ENCODE measurements around the gene SCNN1G.

The SCNN1G gene

GRCh38 chr16:23236983-23237382 lies 54.4 kb downstream of the SCNN1G start:
- H3K79me1 ChIP-seq (replicated peaks; ENCODE audit: low read length, poor library complexity, severe bottlenecking), result no peaks in the 10 kb centered on the region
- H2AK5ac ChIP-seq (ENCODE audit: low read length, severe bottlenecking), result no peak overlapping the region
- no peak overlapping the region for H4K8ac ChIP-seq (ENCODE audit: low read length)
- H2BK120ac ChIP-seq (ENCODE audit: low read depth, low read length), result no peak overlapping the region
- H3K23ac ChIP-seq (ENCODE audit: low read length in 2 of 2), result no peak overlapping the region
- no peak overlapping the region for H2AFZ ChIP-seq (ENCODE audit: low read depth, low read length)
- H3K9ac ChIP-seq (ENCODE audit: low read length), result no peak overlapping the region
- no peaks in the 10 kb centered on the region for H3K4me1 ChIP-seq (ENCODE audit: control insufficient read depth, insufficient read depth, low read depth, low read length)
- no peaks in the 10 kb centered on the region for H3K9me3 ChIP-seq (ENCODE audit: control insufficient read depth, low read length)
- no peak for DNase-seq
- H3K27me3 ChIP-seq (ENCODE audit: control insufficient read depth in 1 of 2, insufficient read depth in 1 of 2, low read length in 2 of 2), result no peaks in the 10 kb centered on the region
- H3K4ac ChIP-seq (ENCODE audit: low read depth in 1 of 2, low read length in 2 of 2), result no peak overlapping the region
- no peaks in the 10 kb centered on the region for H3K36me3 ChIP-seq (ENCODE audit: control insufficient read depth in 1 of 2, insufficient read depth in 2 of 2, low read depth in 1 of 2, low read length in 2 of 2)
- no peak overlapping the region for H3K18ac ChIP-seq (ENCODE audit: low read depth in 1 of 2, low read length in 2 of 2)
- no peak overlapping the region for H3K27ac ChIP-seq (ENCODE audit: low read length, poor library complexity, severe bottlenecking)
- no peak overlapping the region for H3K4me2 ChIP-seq (ENCODE audit: low read length, poor library complexity, severe bottlenecking)
- WGBS, result 59% methylated on average over 1 of the region's 1 CpG
- H4K91ac ChIP-seq (ENCODE audit: low read length), result no peak overlapping the region
- H3K4me3 ChIP-seq (ENCODE audit: insufficient read depth in 1 of 2, low read depth in 1 of 2, low read length in 2 of 2), result no peak overlapping the region
- H2BK15ac ChIP-seq (ENCODE audit: low read depth, poor library complexity, severe bottlenecking), result no peak overlapping the region
- no peak overlapping the region for H3K14ac ChIP-seq (ENCODE audit: low read length in 2 of 2)
- H2BK12ac ChIP-seq (ENCODE audit: low read length in 2 of 2), result no peak overlapping the region
- no peak overlapping the region for H2BK5ac ChIP-seq (ENCODE audit: low read depth, low read length, poor library complexity, severe bottlenecking)

GRCh38 chr16:23240994-23241393 lies 58.4 kb downstream of the SCNN1G start:
- Histone ChIP-seq H3K27me3 (ENCODE audit: control insufficient read depth in 1 of 2, insufficient read depth in 1 of 2, low read length in 2 of 2) (no peaks in the 10 kb centered on the region), H3K4me3 (ENCODE audit: insufficient read depth in 1 of 2, low read depth in 1 of 2, low read length in 2 of 2) (no peak overlapping the region), H3K27ac (ENCODE audit: low read length, poor library complexity, severe bottlenecking) (no peak overlapping the region), H3K14ac (ENCODE audit: low read length in 2 of 2) (no peak overlapping the region), H3K9me3 (ENCODE audit: control insufficient read depth, low read length) (no peaks in the 10 kb centered on the region), H2BK15ac (ENCODE audit: low read depth, poor library complexity, severe bottlenecking) (no peak overlapping the region), H3K79me1 (replicated peaks; ENCODE audit: low read length, poor library complexity, severe bottlenecking) (no peaks in the 10 kb centered on the region), H2AK5ac (ENCODE audit: low read length, severe bottlenecking) (no peak overlapping the region), H3K23ac (ENCODE audit: low read length in 2 of 2) (no peak overlapping the region), H2BK12ac (ENCODE audit: low read length in 2 of 2) (no peak overlapping the region), H3K4me2 (ENCODE audit: low read length, poor library complexity, severe bottlenecking) (no peak overlapping the region), H3K4ac (ENCODE audit: low read depth in 1 of 2, low read length in 2 of 2) (no peak overlapping the region), H3K36me3 (ENCODE audit: control insufficient read depth in 1 of 2, insufficient read depth in 2 of 2, low read depth in 1 of 2, low read length in 2 of 2) (no peaks in the 10 kb centered on the region), H2BK5ac (ENCODE audit: low read depth, low read length, poor library complexity, severe bottlenecking) (no peak overlapping the region), H3K18ac (ENCODE audit: low read depth in 1 of 2, low read length in 2 of 2) (no peak overlapping the region), H2AFZ (ENCODE audit: low read depth, low read length) (no peak overlapping the region), H3K9ac (ENCODE audit: low read length) (no peak overlapping the region), H3K4me1 (ENCODE audit: control insufficient read depth, insufficient read depth, low read depth, low read length) (no peaks in the 10 kb centered on the region), H4K91ac (ENCODE audit: low read length) (no peak overlapping the region), H2BK120ac (ENCODE audit: low read depth, low read length) (no peak overlapping the region), H4K8ac (ENCODE audit: low read length) (no peak overlapping the region)
- DNase-seq, result no peak
- 67% methylated on average over 1 of the region's 1 CpG for WGBS

GRCh38 chr16:23244122-23244521 lies 61.6 kb downstream of the SCNN1G start:
- no peak overlapping the region for H2AFZ ChIP-seq (ENCODE audit: low read depth, low read length)
- no peak for DNase-seq
- H3K4ac ChIP-seq (ENCODE audit: low read depth in 1 of 2, low read length in 2 of 2), result no peak overlapping the region
- no peaks in the 10 kb centered on the region for H3K79me1 ChIP-seq (replicated peaks; ENCODE audit: low read length, poor library complexity, severe bottlenecking)
- H4K8ac ChIP-seq (ENCODE audit: low read length), result no peak overlapping the region
- no peak overlapping the region for H3K4me3 ChIP-seq (ENCODE audit: insufficient read depth in 1 of 2, low read depth in 1 of 2, low read length in 2 of 2)
- no peak overlapping the region for H3K23ac ChIP-seq (ENCODE audit: low read length in 2 of 2)
- no peak overlapping the region for H4K91ac ChIP-seq (ENCODE audit: low read length)
- H3K36me3 ChIP-seq (ENCODE audit: control insufficient read depth in 1 of 2, insufficient read depth in 2 of 2, low read depth in 1 of 2, low read length in 2 of 2), result no peaks in the 10 kb centered on the region
- no peak overlapping the region for H2BK15ac ChIP-seq (ENCODE audit: low read depth, poor library complexity, severe bottlenecking)
- H3K9ac ChIP-seq (ENCODE audit: low read length), result no peak overlapping the region
- H2BK12ac ChIP-seq (ENCODE audit: low read length in 2 of 2), result no peak overlapping the region
- no peaks in the 10 kb centered on the region for H3K9me3 ChIP-seq (ENCODE audit: control insufficient read depth, low read length)
- H2BK120ac ChIP-seq (ENCODE audit: low read depth, low read length), result no peak overlapping the region
- H2AK5ac ChIP-seq (ENCODE audit: low read length, severe bottlenecking), result no peak overlapping the region
- H3K27me3 ChIP-seq (ENCODE audit: control insufficient read depth in 1 of 2, insufficient read depth in 1 of 2, low read length in 2 of 2), result no peaks in the 10 kb centered on the region
- no peak overlapping the region for H3K18ac ChIP-seq (ENCODE audit: low read depth in 1 of 2, low read length in 2 of 2)
- no peaks in the 10 kb centered on the region for H3K4me1 ChIP-seq (ENCODE audit: control insufficient read depth, insufficient read depth, low read depth, low read length)
- no peak overlapping the region for H2BK5ac ChIP-seq (ENCODE audit: low read depth, low read length, poor library complexity, severe bottlenecking)
- H3K4me2 ChIP-seq (ENCODE audit: low read length, poor library complexity, severe bottlenecking), result no peak overlapping the region
- H3K14ac ChIP-seq (ENCODE audit: low read length in 2 of 2), result no peak overlapping the region
- no peak overlapping the region for H3K27ac ChIP-seq (ENCODE audit: low read length, poor library complexity, severe bottlenecking)

- no peak overlapping the region for H3K14ac ChIP-seq (ENCODE audit: low read length in 2 of 2)
- H2BK120ac ChIP-seq (ENCODE audit: low read depth, low read length), result no peak overlapping the region
- H2BK5ac ChIP-seq (ENCODE audit: low read depth, low read length, poor library complexity, severe bottlenecking), result no peak overlapping the region
- H2AFZ ChIP-seq (ENCODE audit: low read depth, low read length), result no peak overlapping the region
- no peak overlapping the region for H3K23ac ChIP-seq (ENCODE audit: low read length in 2 of 2)
- H2BK12ac ChIP-seq (ENCODE audit: low read length in 2 of 2), result no peak overlapping the region
- no peak overlapping the region for H3K18ac ChIP-seq (ENCODE audit: low read depth in 1 of 2, low read length in 2 of 2)
- no peak overlapping the region for H3K4me3 ChIP-seq (ENCODE audit: insufficient read depth in 1 of 2, low read depth in 1 of 2, low read length in 2 of 2)
- H4K91ac ChIP-seq (ENCODE audit: low read length), result no peak overlapping the region
- peak overlapping the region; percentile 30 for H2BK15ac ChIP-seq (ENCODE audit: low read depth, poor library complexity, severe bottlenecking)
- H3K36me3 ChIP-seq (ENCODE audit: control insufficient read depth in 1 of 2, insufficient read depth in 2 of 2, low read depth in 1 of 2, low read length in 2 of 2), result no peaks in the 10 kb centered on the region
- H3K79me1 ChIP-seq (replicated peaks; ENCODE audit: low read length, poor library complexity, severe bottlenecking), result no peaks in the 10 kb centered on the region
- DNase-seq, result no peak
- H3K9me3 ChIP-seq (ENCODE audit: control insufficient read depth, low read length), result no peaks in the 10 kb centered on the region
- H3K4me2 ChIP-seq (ENCODE audit: low read length, poor library complexity, severe bottlenecking), result no peak overlapping the region
- H2AK5ac ChIP-seq (ENCODE audit: low read length, severe bottlenecking), result no peak overlapping the region
- H3K4me1 ChIP-seq (ENCODE audit: control insufficient read depth, insufficient read depth, low read depth, low read length), result no peaks in the 10 kb centered on the region
- no peak overlapping the region for H3K9ac ChIP-seq (ENCODE audit: low read length)
- H3K4ac ChIP-seq (ENCODE audit: low read depth in 1 of 2, low read length in 2 of 2), result no peak overlapping the region
- no peak overlapping the region for H3K27ac ChIP-seq (ENCODE audit: low read length, poor library complexity, severe bottlenecking)
- H4K8ac ChIP-seq (ENCODE audit: low read length), result no peak overlapping the region
- WGBS, result 67% methylated on average over 6 of the region's 6 CpGs
- no peaks in the 10 kb centered on the region for H3K27me3 ChIP-seq (ENCODE audit: control insufficient read depth in 1 of 2, insufficient read depth in 1 of 2, low read length in 2 of 2)
These were observed 62.7 kb downstream of the SCNN1G start for GRCh38 chr16:23245268-23245667.
